GDM1 (cell line): ENCODE measurements around the gene ACO1.

Source experiments
- DNase-seq: peaks from one replicate; lab custom pipeline; 2025; lab: John Stamatoyannopoulos, UW

ACO1 gene

DNA sequence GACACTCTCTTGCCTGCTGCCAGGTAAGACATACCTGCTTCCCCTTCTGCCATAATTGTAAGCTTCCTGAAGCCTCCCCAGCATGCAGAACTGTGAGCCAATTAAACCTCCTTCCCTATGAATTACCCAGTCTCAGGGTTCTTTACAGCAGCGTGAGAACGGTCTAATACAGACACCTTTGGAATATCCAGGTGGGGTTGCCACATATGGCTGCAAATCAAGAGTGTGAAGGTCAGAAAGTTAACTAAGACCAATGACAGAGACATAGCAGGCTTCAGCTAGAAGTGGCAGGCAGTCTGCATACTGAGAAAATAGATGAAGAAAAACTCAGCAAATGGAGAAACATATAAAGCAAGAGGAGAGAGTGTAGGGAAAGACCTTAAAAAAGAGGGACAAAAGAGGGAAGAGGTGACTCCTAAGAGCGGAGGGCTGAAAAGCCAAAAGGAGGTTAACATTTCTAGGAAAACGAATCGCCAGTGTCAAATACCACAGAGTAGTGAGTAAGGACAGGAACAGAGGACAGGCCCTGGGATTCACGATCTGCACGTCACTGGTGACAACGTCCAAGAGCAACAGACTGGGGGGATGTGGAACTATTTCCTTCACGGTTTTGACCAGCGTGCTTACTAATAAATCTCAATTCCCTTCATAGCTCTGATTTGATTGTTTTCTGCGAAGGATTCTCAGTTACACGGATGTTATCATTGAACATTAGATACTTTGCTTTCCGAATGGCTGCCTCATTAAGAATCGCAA lies 1.7 kb upstream of the ACO1 start:
- no peak for DNase-seq

DNA sequence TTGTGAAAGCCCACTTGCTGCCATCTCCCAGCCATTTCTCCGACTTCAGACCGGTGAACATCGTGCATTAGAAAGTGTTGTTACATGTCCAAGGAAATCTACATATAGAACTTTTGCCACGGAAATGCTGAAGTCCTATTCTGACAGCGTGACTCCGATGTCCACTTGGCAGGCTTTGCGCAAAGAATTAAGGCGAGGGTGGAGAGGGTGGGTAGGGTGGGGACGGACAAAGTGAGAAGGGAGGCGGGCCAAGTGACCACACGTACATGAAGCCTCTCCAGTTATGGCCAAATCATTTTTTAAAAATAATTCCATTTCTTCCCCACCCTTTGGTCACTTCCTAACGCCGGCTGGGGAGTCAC lies 460 bp upstream of the ACO1 start:
- DNase-seq: no peak

DNA sequence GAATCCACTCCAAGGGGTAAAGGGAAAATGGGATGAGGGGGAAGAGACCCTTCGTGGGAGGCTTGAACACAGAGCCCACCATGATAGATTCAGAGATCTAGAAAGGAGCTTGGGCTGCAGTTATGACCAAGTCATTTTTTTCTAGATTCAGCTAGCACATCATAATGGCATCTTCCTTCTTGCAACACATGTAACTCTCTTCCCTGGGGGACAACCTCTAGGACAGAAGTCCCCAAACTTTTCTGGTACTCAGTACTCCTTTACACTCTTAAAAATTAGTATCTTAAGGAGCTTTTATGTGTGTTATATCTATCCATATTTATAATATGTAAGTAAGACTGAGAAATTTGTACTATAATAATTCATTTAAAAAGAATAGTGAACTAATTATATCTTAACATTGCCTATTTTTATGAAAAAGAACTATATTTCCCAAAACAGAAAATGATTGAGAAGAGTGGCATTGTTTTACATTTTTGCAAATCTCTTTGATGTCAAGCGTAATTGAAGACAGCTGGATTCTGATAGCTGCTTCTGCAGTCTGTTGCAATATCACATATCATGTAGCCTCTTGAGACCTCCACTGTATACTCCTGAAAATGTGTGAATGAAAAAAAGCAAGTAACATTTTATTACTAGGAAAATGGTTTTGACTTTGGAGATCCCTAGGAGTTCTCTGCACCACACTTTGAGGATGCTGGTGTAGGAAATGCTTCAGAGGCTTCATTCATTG lies 875 bp downstream of the ACO1 start:
- no peak for DNase-seq

DNA sequence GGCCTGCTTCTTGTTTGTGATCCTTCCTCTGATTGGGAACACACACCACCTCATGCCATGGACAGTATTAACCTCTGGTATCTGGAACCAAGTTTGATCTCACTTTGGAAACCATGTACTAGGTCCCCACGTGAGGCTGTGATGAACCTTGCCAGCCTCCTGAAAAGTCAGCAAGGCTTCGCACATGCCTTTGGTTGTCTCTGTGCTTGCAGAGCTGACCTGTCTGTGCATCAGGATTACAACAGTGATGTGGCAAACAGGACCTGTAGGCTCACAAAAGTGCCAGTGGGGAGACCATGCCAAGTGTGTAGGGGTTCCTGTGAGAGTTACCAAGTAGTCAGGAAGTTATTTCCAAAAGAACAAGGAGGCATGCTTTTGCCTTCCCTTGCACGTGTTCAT lies 1.4 kb downstream of the ACO1 start:
- no peak for DNase-seq

DNA sequence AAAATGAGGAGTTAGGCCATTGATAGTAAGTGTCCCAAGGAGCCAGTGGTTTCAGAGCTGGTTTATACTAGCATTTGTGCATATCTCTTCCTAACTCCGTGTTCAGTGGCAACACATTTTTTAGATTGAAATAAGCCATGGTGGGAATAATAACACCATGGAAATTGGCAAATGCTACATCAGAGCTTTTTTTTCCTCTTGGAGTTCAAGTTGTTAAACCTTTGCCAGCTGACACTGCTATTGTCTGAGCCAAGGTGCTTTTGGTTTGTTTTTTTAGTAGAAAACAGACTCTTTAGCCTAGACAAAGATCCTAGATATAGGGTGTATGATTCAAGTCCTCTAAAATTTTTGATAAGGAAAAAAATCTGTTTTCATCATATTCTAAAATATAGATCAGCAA lies 2.8 kb downstream of the ACO1 start:
- no peak for DNase-seq

DNA sequence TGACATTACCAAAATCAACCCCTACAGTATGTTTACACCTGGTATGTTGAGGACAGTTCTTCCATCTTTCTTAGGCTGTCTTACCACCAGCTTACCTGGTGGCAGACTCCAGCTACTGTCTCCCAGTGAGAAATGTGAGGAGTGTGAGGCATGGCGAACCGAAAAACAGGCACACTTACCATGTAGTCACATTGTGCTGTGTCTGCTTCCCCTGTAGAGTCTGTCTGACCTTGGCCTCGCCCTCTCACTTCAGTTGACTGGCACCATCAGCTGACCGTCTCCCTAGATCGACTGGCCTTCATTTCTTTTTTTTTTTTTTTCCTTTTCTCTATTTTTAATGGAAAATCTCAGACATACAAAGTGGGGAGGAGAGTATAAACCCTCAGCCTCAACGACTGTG lies 4.9 kb downstream of the ACO1 start:
- DNase-seq: no peak

DNA sequence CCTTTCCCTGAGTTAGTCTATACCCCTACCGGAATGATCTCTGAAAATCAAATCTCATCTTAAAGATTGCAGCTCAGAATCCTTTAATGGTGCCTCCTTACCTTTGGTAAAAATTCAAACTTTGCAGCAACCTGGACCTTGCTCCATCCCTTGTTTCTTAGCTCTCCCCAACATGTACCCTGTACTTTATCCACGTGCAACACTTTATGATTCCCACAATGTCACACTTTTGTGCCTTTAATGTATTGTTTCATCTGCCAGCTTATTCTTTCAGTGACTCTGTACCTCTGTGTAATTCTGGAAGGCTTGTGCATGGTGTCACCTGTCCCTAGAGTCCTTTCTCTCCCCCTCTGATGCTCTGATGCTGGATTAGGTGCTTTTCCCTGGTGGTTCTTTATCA lies 9.5 kb downstream of the ACO1 start:
- no peak for DNase-seq

DNA sequence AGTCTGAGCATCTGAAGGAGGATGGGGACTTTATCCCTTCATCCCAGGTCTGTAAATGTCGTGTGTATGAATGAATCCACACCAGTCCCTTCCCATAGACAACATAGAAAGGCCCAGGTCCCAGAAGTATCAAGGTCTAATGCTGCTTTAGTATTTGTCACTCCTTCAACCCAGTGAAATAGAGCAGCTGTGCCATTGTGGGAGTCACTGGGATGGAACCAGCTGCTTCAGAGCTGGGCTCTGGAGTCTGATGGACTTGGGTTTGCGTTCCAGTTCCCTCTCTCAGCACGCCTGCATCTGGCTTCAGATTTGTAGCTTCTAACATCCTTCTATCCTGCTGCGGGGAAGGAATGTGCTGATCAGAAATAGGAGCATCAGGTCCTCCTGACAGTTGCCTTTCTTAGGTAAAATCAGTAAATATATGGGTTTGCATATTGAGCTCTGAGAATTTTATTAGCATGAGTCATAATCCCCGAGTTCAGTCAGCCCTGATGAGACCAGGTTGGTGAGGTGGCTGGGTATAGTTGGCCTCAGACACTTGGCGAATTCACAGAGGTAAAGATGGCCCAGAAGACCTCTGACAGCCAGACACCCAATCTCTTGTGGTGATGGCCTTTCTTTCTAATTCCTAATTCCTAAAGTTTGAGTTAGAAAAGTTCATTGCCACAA lies 10.1 kb downstream of the ACO1 start:
- DNase-seq: no peak

DNA sequence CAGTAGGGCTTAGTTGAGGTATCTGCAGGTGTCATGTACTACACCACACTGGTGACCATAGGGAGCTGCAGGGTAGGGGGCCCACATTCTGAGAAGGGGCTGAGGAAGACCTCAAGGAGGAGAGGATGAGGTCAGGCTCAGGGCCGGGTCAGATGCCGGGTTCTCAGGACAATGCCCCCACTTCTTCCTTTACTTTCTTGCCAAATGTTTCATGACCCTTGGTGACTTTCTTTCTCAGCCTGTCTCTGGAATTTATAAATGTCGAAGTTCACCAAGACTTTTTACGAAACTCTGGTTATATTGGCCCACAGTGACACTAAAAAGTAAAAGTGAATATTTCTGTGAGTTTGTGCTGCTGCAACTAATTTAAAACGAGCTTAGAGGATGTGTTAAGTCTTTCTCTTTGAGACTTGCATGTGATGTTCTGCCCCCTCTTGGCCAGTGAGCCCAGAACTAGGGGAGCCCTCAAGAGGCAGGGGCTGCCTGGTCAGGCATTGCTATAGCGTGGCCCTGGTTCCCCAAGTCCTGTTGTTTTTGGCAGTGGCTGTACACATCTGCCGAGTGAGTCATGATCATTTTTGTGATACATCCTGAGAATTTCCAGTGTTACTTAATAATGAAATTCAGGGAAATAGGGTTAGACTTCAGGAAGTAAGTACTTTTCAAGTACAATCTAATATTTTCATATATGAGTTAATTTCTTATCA lies 11.2 kb downstream of the ACO1 start:
- no peak for DNase-seq

DNA sequence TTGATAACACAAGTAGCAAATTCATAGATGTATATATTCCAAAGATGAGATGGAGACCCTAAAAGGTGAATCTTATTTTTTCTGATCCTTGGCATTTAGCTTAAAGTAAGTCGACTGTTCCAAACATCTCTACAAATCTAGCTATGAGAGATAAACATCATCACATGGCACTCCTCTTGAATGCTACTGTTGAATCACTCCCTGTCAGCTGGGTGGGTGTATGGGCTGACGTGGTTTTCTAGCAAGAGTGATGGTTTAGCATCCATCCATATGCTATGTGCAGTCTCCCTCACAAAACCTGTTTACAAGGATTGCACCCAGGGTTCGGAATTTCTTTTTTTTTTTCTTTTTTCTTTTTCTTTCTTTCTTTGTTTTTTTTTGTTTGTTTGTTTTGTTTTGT lies 13.8 kb downstream of the ACO1 start:
- no peak for DNase-seq

DNA sequence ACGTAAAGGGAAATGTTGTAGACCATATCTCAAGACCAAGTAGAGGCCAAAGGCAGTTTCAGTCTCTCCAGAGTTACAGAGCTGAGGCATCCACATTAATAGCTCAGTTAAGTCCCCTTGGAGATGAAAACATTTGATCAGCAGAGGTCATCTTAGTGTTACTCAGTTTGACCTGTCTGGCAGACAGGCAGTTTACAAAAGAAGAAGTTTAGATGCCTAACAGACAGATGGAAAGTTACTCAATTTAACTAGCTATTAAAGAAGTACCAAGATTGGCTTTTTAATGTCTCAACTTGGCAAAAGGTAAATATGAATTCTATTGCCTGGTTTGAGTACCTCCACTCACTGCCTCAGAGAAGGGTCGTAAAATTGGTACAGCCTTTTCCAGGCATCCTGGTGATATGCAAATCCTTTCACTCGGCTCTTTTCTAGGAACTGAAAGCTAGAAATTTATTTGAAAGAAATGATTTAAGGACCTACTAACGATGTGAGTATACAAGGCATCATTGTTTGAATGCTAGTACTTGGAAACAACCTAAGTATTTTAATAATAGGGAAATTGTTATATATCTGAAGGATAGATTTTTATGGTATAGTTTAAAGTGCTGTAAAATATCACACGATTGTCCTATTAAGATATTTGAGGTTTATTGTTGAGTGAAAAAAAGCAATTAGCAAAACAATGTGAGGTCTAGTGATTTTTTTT lies 14.8 kb downstream of the ACO1 start:
- no peak for DNase-seq

DNA sequence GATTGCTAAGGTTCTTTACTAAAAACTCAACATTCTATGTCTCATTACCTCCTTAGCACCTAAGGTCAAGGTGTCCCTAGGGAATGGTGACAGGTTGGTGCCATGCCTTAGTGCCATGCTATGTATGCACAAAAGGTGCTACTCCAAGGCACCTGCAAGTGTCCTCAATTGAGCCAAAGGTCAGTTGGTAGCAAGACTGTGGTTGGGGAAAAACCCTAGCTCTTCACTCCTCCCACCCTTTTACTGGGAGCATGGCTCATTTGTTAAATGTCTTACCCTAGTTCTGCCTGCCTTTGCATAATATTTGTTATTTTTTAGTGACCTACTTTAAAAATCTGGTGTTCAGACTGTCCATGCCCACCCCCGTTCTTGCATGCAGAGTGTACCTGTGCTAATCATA lies 17.0 kb downstream of the ACO1 start:
- DNase-seq: no peak

DNA sequence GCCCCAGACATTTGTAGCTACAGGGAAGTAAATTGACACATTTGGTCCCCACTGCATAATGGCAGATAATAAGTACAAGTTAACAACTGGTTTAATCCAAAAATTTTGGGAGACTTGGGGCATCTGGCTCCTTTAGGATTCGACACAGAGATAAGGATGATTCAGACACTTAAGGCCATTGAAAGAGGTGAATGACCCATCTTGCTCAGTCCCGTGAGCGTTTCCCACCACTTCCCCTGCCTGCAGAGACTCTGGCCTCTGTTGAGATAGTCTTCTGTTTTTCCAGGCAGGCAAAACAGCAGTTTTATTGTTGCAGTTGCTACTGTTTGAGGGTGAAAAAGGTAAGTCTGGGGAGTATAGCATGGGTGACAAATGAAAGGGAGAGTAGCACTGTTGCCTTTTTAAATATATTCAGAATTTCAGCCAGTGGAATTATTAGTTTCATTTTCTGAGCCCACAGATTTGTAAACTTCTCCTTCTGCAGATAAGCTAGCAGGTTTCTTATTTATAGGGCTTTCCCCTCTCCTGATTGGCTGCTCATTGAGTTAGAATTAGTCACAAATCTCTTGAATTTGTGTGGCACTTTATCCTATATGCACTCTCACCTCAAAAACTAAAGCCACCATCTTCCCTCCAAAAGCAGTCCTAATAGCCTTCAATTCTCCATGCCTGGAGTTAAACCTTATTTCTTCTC lies 19.3 kb downstream of the ACO1 start:
- no peak for DNase-seq

DNA sequence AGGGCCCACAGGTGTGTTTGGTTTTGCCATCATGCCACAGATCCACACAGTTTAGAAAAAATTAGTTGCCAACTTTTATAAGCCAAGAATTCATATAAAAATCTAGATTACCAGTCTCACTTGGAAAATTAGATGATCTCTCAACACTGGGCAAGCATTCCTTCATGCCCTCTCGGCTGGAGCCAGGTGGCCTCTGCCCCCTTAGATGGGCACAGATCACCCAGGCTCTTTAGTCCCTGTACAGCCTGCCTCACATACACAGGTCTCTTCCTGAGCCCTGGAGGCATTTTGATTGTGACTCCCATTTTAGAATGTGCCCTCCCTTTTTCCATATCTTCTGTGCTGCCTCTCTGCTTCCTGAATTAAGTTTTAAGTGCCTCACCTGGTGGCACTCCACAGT lies 20.0 kb downstream of the ACO1 start:
- no peak for DNase-seq

DNA sequence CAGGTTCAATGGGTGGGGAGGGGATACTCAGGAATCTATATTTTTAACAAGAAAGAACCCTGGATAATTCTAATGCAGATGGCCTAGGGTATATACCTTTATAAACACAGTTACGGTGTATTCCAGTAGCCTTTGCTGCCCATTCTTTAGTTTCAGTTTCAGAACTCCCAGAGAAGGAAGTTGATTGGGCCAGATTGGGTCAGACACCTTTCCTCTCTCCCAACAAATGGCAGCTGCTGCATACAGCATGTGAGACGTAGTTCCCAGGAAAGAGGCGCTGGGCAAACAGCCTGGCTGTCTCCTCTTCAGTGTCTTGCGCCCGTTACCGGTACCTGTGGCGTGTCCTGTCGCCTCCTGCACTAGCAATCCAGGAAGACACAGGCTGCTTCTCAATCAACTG lies 20.4 kb downstream of the ACO1 start:
- no peak for DNase-seq

DNA sequence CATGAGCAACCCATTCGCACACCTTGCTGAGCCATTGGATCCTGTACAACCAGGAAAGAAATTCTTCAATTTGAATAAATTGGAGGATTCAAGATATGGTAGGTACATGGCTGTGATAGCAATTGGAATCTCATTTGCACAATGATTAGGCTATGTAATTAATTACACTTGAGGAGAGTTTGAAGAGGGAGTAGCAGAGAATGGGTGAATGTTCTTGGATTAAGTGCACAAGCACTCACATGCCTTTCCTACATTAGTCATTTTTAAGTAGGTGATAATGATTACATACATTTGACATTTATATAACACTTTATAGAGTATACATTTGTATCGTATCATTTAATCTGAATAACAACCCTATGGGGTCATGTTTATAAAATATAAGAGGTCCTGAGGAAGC lies 21.1 kb downstream of the ACO1 start:
- DNase-seq: no peak

DNA sequence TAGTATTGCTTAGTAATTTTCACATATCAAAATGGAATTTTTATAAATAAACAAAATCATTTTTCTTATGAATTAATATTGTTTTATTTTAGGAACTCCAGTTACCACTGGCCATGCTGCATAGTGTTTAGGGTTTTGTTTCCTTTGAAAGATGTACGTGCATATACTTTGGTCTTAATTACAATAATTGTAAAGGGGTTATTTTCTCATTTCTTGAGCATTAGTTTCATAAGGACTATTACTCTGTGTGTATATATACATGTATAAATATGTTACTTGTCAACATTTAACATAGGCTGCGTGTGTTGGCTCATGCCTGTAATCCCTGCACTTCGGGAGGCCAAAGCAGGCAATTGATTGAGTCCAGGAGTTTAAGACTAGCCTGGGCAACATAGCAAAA lies 21.6 kb downstream of the ACO1 start:
- DNase-seq: no peak

DNA sequence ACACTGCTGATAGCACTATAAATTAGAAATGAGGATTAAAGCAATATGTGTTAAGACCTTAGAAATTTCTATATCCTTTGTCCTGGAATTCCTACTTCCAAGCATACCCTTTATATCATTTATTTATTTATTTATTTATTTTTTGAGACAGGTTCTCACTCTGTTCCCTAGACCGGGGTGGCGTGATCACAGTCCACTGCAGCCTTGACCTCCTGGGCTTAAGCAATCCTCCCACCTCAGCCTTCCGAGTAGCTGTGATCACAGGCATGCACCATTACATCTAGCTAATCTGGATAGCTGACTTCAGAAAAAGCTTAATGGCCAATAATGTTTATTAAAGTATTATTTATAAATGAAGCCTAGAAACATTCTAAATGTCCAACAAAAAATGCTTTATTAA lies 27.3 kb downstream of the ACO1 start:
- no peak for DNase-seq

DNA sequence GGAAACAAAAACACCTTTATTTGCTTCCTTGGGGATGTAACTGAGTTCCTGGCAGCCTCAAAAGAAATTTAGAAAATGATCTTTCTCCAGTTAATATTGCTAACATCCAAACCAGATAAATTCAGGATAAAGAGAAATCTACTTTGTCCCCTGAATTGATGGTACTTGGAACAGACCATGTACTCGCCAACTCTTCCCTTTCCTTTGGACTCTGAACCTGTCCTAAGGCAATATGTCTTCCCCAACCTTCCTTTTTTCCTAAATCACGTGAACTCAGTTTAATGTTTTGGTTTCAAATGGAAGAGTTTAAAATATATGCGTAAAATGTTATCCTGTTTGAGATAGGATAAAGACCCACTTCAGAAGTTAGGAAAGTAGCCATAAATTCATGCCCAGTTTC lies 28.0 kb downstream of the ACO1 start:
- no peak for DNase-seq

DNA sequence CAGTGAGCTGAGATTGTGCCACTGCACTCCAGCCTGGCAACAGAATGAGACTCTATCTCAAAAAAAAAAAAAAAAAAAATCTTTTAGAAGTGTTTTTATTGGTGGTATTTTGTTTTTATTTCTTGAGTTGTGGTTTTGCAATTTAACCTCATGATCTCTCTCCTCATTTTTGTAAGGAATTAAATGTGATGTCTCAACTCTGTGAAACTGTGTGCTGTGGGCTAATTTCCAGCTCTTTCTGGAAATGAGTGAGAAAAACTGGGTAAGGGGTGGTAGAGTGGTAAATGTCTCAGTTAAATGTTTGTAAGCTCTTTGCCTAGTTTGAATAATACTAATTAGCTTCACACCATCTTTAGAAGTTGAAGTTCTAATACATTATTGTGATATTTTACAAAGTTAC lies 29.0 kb downstream of the ACO1 start:
- DNase-seq: no peak

DNA sequence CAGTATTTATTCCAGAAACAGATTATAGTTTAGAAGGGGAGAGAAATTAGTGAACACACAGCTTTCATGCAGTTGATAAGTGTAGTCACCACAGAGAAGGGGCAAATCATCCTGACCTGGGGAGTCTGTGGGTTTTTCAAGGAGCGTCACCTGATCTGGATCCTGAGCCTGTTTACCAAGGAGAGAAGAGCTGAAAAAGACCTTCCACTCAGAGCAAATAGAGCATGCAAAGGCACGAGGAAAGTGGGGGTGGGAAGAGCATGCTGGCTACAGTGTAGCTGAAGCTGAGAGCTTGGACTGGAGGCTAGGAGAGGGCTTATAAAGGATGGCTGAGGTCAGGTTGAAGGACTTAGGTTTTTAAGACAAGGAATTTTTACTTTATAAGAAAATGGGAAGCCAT lies 30.4 kb downstream of the ACO1 start:
- no peak for DNase-seq

DNA sequence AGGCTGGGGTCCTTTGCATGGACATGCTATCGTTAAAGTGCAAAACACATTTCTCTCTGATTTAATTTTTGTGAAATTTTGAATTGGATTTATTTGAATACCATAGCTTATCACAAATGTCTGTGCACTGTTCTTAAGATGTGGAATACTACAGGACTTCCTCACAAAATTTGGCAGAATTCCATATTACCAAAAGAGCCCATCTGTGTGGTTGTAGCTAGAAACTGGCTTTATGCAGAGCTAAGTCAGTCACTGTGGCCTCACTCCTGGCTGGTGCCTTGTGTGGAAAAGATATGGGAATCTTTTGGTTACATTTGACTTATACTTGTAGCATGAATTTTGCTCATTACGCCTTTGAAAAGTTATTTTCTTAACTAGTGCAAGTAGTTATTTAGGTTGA lies 35.5 kb downstream of the ACO1 start:
- DNase-seq: no peak
